Stimulated activated CD4-positive, alpha-beta T cell treated with anti-CD3 and anti-CD28 coated beads, Interleukin-1b, Interleukin-23, amount 100 ng/mL, for 24 hours (primary cell): ENCODE measurements around the gene CXorf49B.

Experiments
- DNase-seq, 4 experiments: peaks; one replicate each; pipeline ENCODE4 v3.0.0-alpha.2; 2020; ENCODE audit warnings: low read depth in 4 of 4, low spot score in 1 of 4

The CXorf49B gene

DNA sequence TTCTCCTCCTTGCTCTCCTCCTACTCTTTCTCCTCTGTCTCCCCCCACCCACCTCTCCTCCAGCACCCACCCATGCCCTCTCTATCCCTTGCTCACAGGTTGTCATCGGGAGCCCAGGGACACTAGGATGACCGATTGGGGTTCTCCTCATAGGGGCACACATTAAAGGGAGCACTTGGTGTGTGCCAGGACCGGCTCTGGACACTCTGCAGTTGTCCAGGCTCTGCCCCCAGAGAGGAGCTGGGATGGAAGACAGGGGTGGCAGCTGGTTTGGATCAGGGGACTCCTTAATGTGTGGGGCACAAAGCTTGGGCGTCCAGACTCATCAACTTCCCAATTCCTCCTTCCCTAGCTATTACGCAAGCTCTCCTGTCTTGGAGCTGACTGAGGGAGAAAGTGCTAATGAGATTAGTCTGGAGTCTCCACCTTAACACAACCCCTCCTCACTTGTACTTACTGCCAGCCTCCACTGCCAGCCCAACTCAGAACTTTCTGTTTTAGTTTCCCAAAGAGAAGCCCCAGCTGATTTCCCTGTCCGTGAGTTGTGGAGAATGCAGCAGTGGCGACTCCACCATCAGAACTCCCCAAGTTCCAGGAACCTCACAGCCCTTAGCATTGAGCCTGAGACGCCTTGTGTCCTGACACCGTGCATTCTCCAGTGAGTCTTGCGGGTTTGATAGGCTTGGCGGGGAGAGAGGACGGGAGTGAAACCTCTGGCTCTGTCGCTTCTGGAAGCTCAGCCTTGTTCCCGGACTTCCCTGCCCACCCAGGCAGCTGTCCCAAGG is 52.2 kb downstream of the CXorf49B start:
- DNase-seq, result no peak

DNA sequence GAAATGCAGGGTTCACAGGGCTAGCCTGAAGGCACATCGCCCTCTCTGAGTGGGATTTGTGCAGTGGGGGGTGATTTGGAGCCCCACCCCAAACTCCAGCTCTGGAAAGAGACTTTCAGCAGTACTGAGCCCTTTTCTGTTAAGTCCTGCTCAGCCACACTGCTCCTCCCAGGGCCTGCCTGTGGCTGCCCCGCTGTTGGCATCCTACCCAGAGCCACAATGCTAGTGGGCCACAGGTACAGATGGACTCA is 52.7 kb downstream of the CXorf49B start:
- no peak for DNase-seq
